Parathyroid adenoma (tissue), 2 donors: ENCODE data around the gene DNM3.
"Not testable (repeated sequence)": the region's sequence is repeated elsewhere in the genome, so short reads cannot be mapped to it uniquely, and the experiment has no call there.

Source experiments
- H2AFZ ChIP-seq: fragments of 300-600 bp; sonication (generic); one replicate; pipeline ENCODE4 v1.7.0; 2017; ENCODE audit warnings: antibody characterized with exemption, mild to moderate bottlenecking
- H3K27ac ChIP-seq: fragments of 300-600 bp; sonication (generic); one replicate; pipeline ENCODE4 v1.7.0; 2017
- H3K27me3 ChIP-seq: fragments of 300-600 bp; sonication (generic); one replicate; pipeline ENCODE4 v1.7.0; 2017; ENCODE audit warnings: low read length; ENCODE audit not compliant: control insufficient read depth, insufficient read depth
- H3K36me3 ChIP-seq: fragments of 300-600 bp; sonication (generic); one replicate; pipeline ENCODE4 v1.7.0; 2017; ENCODE audit warnings: low read length; ENCODE audit not compliant: control insufficient read depth, insufficient read depth
- H3K4me1 ChIP-seq: fragments of 300-600 bp; sonication (generic); one replicate; pipeline ENCODE4 v1.7.0; 2017; ENCODE audit warnings: control low read depth
- H3K4me2 ChIP-seq: fragments of 300-600 bp; sonication (generic); one replicate; pipeline ENCODE4 v1.7.0; 2017; ENCODE audit warnings: low read length
- H3K4me3 ChIP-seq: fragments of 300-600 bp; sonication (generic); one replicate; pipeline ENCODE4 v1.7.0; 2017; ENCODE audit warnings: low read depth, low read length
- H3K79me2 ChIP-seq: fragments of 300-600 bp; sonication (generic); one replicate; pipeline ENCODE4 v1.7.0; 2017; ENCODE audit warnings: control low read depth
- H3K9ac ChIP-seq: fragments of 300-600 bp; sonication (generic); one replicate; pipeline ENCODE4 v1.7.0; 2017; ENCODE audit warnings: mild to moderate bottlenecking
- H3K9me3 ChIP-seq: fragments of 300-600 bp; sonication (generic); one replicate; pipeline ENCODE4 v1.7.0; 2017; ENCODE audit warnings: low read length; ENCODE audit not compliant: control insufficient read depth
- TF ChIP-seq, protein P1 (sequence below): fragments of 300-600 bp; sonication (generic); IDR thresholded peaks from one replicate; pipeline ENCODE4 v1.7.0; 2017; ENCODE audit warnings: antibody characterized with exemption, mild to moderate bottlenecking
- donor health status: primary hyperparathyroidism.

Gene DNM3

DNA sequence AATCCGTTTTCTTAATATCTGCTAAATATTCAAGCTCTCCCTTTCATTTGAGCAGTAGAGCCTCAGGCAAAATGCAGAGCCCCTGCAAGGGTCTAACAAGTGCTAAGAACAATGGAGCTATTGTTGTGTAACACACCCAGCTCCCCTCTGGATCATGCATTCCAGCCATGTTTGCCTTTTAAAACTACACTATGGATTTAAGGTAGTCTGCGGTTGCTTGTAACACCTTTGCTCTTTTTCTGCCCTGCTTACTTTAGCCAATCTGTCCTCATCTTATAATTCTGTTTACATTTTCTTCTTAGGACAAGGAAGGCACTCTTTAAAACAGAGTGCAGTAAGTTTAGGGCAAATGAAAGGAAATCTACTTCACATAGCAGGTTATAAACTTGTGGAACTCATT is 519.2 kb downstream of the DNM3 start:
- no peaks in the 10 kb centered on the region for H3K9me3 ChIP-seq
- no peak overlapping the region for H3K4me3 ChIP-seq
- no peaks in the 10 kb centered on the region for H3K27me3 ChIP-seq
- no peaks in the 10 kb centered on the region for H3K79me2 ChIP-seq
- H3K4me2 ChIP-seq, result no peak overlapping the region
- H3K27ac ChIP-seq, result no peak overlapping the region
- no peak overlapping the region for H3K9ac ChIP-seq
- no peaks in the 10 kb centered on the region for H3K36me3 ChIP-seq
- TF ChIP-seq, protein P1, sequence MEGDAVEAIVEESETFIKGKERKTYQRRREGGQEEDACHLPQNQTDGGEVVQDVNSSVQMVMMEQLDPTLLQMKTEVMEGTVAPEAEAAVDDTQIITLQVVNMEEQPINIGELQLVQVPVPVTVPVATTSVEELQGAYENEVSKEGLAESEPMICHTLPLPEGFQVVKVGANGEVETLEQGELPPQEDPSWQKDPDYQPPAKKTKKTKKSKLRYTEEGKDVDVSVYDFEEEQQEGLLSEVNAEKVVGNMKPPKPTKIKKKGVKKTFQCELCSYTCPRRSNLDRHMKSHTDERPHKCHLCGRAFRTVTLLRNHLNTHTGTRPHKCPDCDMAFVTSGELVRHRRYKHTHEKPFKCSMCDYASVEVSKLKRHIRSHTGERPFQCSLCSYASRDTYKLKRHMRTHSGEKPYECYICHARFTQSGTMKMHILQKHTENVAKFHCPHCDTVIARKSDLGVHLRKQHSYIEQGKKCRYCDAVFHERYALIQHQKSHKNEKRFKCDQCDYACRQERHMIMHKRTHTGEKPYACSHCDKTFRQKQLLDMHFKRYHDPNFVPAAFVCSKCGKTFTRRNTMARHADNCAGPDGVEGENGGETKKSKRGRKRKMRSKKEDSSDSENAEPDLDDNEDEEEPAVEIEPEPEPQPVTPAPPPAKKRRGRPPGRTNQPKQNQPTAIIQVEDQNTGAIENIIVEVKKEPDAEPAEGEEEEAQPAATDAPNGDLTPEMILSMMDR, result no peak
- no peak overlapping the region for H2AFZ ChIP-seq
- H3K4me1 ChIP-seq, result peaks cover 13% of the 10 kb centered on the region

DNA sequence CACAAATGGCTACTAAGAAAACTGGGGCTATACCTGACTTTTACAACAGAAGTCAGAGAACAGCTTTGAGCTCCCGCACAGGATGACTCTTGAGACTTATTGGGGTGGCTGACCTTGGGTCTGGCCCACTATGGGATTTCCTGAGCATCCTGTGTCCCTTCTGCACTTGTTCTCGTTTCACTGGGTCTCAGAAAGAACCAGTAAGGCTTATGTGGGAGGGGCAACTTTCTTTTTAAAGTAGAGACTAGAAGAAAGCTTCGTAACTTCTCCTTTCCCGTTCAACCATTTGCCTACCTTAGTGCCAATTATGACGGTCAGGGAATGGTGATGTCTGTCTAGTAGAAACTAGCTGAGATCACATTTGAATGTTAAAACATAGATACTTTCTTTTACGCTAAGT is 519.7 kb downstream of the DNM3 start:
- H3K36me3 ChIP-seq, result no peaks in the 10 kb centered on the region

DNA sequence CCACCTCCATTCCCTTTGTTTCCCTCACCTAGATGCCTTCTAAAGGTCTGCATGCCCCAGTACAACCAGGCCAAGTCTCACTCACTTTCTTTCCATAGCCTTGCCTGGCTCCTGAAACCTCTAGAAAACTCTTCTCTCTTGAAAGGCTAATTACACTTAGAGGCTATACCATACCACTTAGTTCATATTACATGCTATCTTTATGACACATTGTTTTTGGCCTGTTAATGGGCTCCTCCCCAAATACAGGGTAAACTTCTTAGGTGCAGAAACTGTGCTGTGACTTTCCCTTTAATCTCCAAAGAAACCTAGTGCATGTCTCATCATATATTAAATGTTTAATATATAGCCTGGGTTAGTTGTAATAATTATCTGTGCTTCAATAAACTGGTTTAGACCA is 522.6 kb downstream of the DNM3 start:
- H3K9me3 ChIP-seq, result no peaks in the 10 kb centered on the region
- no peak overlapping the region for H3K4me2 ChIP-seq
- H3K4me3 ChIP-seq, result no peak overlapping the region
- no peak overlapping the region for H3K27ac ChIP-seq
- no peak overlapping the region for H3K9ac ChIP-seq
- no peaks in the 10 kb centered on the region for H3K27me3 ChIP-seq
- no peaks in the 10 kb centered on the region for H3K36me3 ChIP-seq
- TF ChIP-seq, protein P1, result no peak
- H3K4me1 ChIP-seq, result peaks cover 4% of the 10 kb centered on the region
- H3K79me2 ChIP-seq, result no peaks in the 10 kb centered on the region
- no peak overlapping the region for H2AFZ ChIP-seq

More for the DNA sequence above, 519.7 kb downstream of the DNM3 start:
- Histone ChIP-seq H3K79me2 (no peaks in the 10 kb centered on the region), H3K9me3 (no peaks in the 10 kb centered on the region), H3K27ac (no peak overlapping the region), H3K27me3 (no peaks in the 10 kb centered on the region), H3K4me2 (no peak overlapping the region), H2AFZ (no peak overlapping the region), H3K4me1 (peaks cover 13% of the 10 kb centered on the region), H3K9ac (no peak overlapping the region), H3K4me3 (no peak overlapping the region)
- TF ChIP-seq, protein P1, result no peak

DNA sequence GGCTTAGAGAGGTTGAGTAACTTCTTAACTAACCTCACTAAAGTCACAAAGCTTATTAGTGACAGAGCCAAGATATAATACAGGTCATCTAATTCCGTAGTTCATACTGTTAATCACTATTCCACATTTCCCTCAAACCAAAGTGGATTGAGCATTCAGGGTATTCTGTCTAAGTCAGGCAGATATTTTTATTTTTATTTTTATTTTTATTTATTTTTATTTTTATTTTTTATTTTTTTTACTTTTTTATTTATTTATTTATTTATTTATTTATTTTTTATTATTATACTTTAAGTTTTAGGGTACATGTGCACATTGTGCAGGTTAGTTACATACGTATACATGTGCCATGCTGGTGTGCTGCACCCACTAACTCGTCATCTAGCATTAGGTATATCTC is 530.3 kb downstream of the DNM3 start:
- H3K27me3 ChIP-seq, H3K79me2 ChIP-seq, H3K27ac ChIP-seq, H3K4me3 ChIP-seq, H2AFZ ChIP-seq, H3K9me3 ChIP-seq, H3K9ac ChIP-seq, H3K4me2 ChIP-seq, H3K36me3 ChIP-seq, H3K4me1 ChIP-seq: not testable (repeated sequence)

DNA sequence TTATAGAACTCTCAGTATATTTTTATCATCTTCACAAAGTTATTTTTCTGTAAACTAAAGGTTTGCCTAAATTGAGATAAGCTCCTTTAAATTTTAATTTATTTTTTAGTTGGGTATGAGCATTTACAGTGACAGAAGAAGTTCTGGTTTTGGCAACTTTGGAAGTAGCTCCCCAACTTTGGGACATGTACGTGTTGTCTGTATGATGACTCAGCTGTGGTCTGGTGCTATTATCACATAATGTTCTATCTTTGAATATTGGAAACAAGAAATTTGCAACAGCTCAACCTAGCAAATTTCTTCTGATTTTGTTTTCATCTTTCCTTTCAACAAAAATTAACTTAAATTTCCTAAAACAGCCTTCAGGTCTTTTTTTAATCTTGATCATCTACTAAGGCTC is 532.6 kb downstream of the DNM3 start:
- no peaks in the 10 kb centered on the region for H3K36me3 ChIP-seq

More for the DNA sequence above, 532.6 kb downstream of the DNM3 start:
- Histone ChIP-seq H3K4me2 (no peak overlapping the region), H3K9ac (no peak overlapping the region), H3K27ac (no peak overlapping the region), H3K79me2 (no peaks in the 10 kb centered on the region), H3K27me3 (no peaks in the 10 kb centered on the region), H3K9me3 (no peaks in the 10 kb centered on the region), H2AFZ (no peak overlapping the region), H3K4me3 (no peak overlapping the region), H3K4me1 (no peaks in the 10 kb centered on the region)
- TF ChIP-seq, protein P1, result no peak
